Esophagus (tissue), 2 donors: ENCODE results near the gene PARD3B. TPM values are rescaled to one million over a fixed set of nuclear protein-coding genes. Genes with fewer than 3 reads are reported as not detected.

Source experiments
- H3K27ac ChIP-seq, 2 donors: one replicate each; pipeline ENCODE4 v1.5.1; 2013; ENCODE audit warnings: low read depth in 2 of 2, mild to moderate bottlenecking in 2 of 2, inconsistent platforms in 1 of 2, low read length in 1 of 2, moderate library complexity in 1 of 2
- H3K27me3 ChIP-seq, 2 donors: one replicate each; pipeline ENCODE4 v1.6.1; 2013; ENCODE audit warnings: low read length in 2 of 2, control low read depth in 1 of 2, mild to moderate bottlenecking in 1 of 2; ENCODE audit not compliant: insufficient read depth in 2 of 2, control insufficient read depth in 1 of 2
- H3K36me3 ChIP-seq, 2 donors: one replicate each; pipeline ENCODE4 v1.6.1; 2013; ENCODE audit warnings: low read length in 1 of 2; ENCODE audit not compliant: control insufficient read depth in 2 of 2, insufficient read depth in 2 of 2
- H3K4me1 ChIP-seq, 2 donors: one replicate each; pipeline ENCODE4 v1.6.1; 2013; ENCODE audit warnings: low read length in 1 of 2; ENCODE audit not compliant: control insufficient read depth in 2 of 2, insufficient read depth in 2 of 2
- H3K4me3 ChIP-seq, 2 donors: one replicate each; pipeline ENCODE4 v1.5.1; 2013; ENCODE audit warnings: low read length in 2 of 2, mild to moderate bottlenecking in 2 of 2, low read depth in 1 of 2, moderate library complexity in 1 of 2
- H3K9me3 ChIP-seq, 2 donors: one replicate each; pipeline ENCODE4 v1.6.1; 2013; ENCODE audit warnings: mild to moderate bottlenecking in 2 of 2, low read depth in 1 of 2, low read length in 1 of 2, moderate library complexity in 1 of 2; ENCODE audit not compliant: control insufficient read depth in 2 of 2, insufficient read depth in 1 of 2
- WGBS, 2 donors: extraction: QIAGEN DNeasy Blood & Tissue Kit; methylation state at CpG; one replicate each; pipeline ENCODE4 v1.1.7; 2013; 5-methylcytosine and 5-hydroxymethylcytosine counted together
- polyA plus RNA-seq, 2 donors: library from polyadenylated mRNA; stranded (reverse); fragments of 200-250 nt; gene quantifications; one replicate each; pipeline ENCODE4 v1.2.3, GENCODE V29; 2013
- donor health status: healthy with polysubstance abuse.
- donor health status: Bipolar disorder and iron deficiency.

PARD3B gene
- polyA plus RNA-seq, 2 donors: 1.2 to 1.3 TPM

DNA sequence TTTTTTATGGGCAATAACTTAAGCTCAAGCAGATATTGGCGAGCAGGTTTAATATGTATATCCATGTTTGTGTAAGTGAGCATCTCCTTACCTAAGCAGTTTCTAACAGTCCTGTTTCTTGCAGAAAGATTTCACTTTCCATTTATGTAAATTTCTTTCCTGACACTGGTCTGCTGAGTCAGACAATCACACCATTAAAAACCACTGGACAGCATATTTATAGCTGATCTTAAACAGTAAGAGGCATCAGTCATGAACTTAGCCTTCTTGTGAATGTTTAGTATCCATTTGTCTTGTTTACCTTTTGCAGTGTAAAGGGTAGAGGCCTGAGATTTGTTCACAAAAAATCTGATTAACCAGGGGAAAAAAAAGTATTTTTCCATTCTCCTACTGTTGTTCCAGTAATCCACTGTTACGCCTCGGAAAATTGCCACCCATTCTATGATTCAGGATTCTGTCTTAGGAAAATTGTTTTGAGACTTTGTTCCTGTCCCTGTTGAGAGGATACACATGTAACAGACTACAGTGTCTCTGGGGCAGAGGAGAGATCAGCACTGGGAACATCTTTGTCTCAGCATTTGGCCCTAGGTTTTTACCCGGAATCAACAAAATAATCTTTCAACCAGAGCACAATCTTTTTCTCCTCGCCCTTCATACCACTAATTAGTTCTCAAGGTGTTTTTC is 616.0 kb downstream of the PARD3B start:
- H3K36me3 ChIP-seq: no peaks in the 10 kb centered on the region
- WGBS, 2 donors: 75 to 82% methylated on average over 5 of the region's 5 CpGs
- H3K9me3 ChIP-seq: no peaks in the 10 kb centered on the region
- no peaks in the 10 kb centered on the region for H3K4me1 ChIP-seq
- H3K27ac ChIP-seq: no peak overlapping the region
- no peaks in the 10 kb centered on the region for H3K27me3 ChIP-seq
- no peak overlapping the region for H3K4me3 ChIP-seq

DNA sequence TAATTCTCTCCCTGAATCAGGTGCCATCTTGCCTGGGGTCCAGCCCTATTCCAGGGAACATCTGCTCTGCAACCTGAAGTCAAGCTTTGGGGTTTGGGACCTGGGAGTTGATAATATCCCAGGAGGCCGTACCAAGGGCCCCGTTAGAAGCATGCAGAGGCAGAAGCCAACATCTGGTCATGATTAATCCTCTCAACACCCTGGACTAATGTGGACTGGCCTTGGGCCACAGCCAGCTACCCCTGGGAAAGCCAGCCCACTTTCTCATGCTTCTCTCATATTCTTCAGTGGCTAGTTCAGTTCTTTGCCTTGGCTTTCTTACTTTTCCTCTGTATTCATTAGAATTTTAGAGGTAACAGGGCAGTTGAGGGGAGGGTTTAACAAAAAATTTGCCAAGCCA is 621.5 kb downstream of the PARD3B start:
- Histone ChIP-seq H3K9me3 (no peaks in the 10 kb centered on the region), H3K27me3 (no peaks in the 10 kb centered on the region), H3K27ac (no peak overlapping the region), H3K4me1 (no peaks in the 10 kb centered on the region), H3K4me3 (no peak overlapping the region), H3K36me3 (no peaks in the 10 kb centered on the region)
- 68 to 85% methylated on average over 2 of the region's 2 CpGs for WGBS, 2 donors

- no peak overlapping the region for H3K27ac ChIP-seq
Measured at GRCh38 chr2:205169012-205169411, 623.7 kb downstream of the PARD3B start.

GRCh38 chr2:205169464-205169863 is 624.2 kb downstream of the PARD3B start:
- no peaks in the 10 kb centered on the region for H3K9me3 ChIP-seq
- H3K36me3 ChIP-seq: no peaks in the 10 kb centered on the region
- no peaks in the 10 kb centered on the region for H3K4me1 ChIP-seq
- no peak overlapping the region for H3K27ac ChIP-seq
- no peak overlapping the region for H3K4me3 ChIP-seq
- 69 to 73% methylated on average over 3 of the region's 3 CpGs for WGBS, 2 donors
- H3K27me3 ChIP-seq: no peaks in the 10 kb centered on the region

More at GRCh38 chr2:205169012-205169411, 623.7 kb downstream of the PARD3B start:
- Histone ChIP-seq H3K27me3 (no peaks in the 10 kb centered on the region), H3K9me3 (no peaks in the 10 kb centered on the region), H3K4me3 (no peak overlapping the region), H3K36me3 (no peaks in the 10 kb centered on the region), H3K4me1 (no peaks in the 10 kb centered on the region)
- WGBS, 2 donors: 92 to 96% methylated on average over 2 of the region's 2 CpGs

DNA sequence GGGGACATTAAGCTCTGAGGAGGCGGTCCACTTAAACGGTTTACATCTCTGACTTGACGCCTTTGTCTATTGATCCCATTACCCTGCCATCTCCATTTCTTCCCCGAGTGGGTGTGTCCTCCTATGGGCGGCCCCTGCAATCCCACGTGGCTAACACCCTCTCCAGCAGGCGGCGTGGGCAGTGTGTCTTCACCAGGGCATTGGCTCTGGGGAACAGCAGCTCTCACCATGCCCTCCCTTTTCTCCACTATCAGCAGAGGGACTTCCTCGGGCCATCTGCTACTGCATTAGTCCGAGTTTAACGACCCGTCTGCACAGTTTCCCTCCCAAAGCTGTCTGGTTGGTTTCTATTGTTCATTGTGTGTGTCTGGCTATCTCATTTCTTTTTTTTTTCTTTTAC is 625.1 kb downstream of the PARD3B start:
- whole genome bisulfite sequencing, 2 donors: 91 to 93% methylated on average over 12 of the region's 12 CpGs
- no peaks in the 10 kb centered on the region for H3K4me1 ChIP-seq

GRCh38 chr2:205171261-205171940 is 626.1 kb downstream of the PARD3B start:
- WGBS, 2 donors: 80% methylated on average over 4 of the region's 4 CpGs
- H3K4me3 ChIP-seq: no peak overlapping the region
- no peaks in the 10 kb centered on the region for H3K27me3 ChIP-seq
- H3K4me1 ChIP-seq: no peaks in the 10 kb centered on the region
- H3K36me3 ChIP-seq: no peaks in the 10 kb centered on the region
- H3K9me3 ChIP-seq: no peaks in the 10 kb centered on the region
- H3K27ac ChIP-seq: no peak overlapping the region

More for the DNA sequence above, 625.1 kb downstream of the PARD3B start:
- Histone ChIP-seq H3K27ac (no peak overlapping the region), H3K27me3 (no peaks in the 10 kb centered on the region), H3K4me3 (no peak overlapping the region), H3K9me3 (no peaks in the 10 kb centered on the region), H3K36me3 (no peaks in the 10 kb centered on the region)

- Histone ChIP-seq H3K4me3 (no peak overlapping the region), H3K27me3 (no peaks in the 10 kb centered on the region), H3K36me3 (no peaks in the 10 kb centered on the region), H3K27ac (no peak overlapping the region), H3K4me1 (no peaks in the 10 kb centered on the region), H3K9me3 (no peaks in the 10 kb centered on the region)
- 65 to 74% methylated on average over 4 of the region's 4 CpGs for WGBS, 2 donors
Measured at GRCh38 chr2:205175831-205176230, 630.6 kb downstream of the PARD3B start.

GRCh38 chr2:205176546-205176945 is 631.3 kb downstream of the PARD3B start:
- Histone ChIP-seq H3K4me3 (no peak overlapping the region), H3K4me1 (no peaks in the 10 kb centered on the region), H3K36me3 (no peaks in the 10 kb centered on the region), H3K27ac (no peak overlapping the region), H3K27me3 (no peaks in the 10 kb centered on the region), H3K9me3 (no peaks in the 10 kb centered on the region)
- 78 to 83% methylated on average over 2 of the region's 2 CpGs for WGBS, 2 donors

GRCh38 chr2:205177546-205177945 is 632.3 kb downstream of the PARD3B start:
- H3K27me3 ChIP-seq: no peaks in the 10 kb centered on the region
- H3K27ac ChIP-seq: no peak overlapping the region
- no peak overlapping the region for H3K4me3 ChIP-seq
- no peaks in the 10 kb centered on the region for H3K36me3 ChIP-seq
- no peaks in the 10 kb centered on the region for H3K4me1 ChIP-seq
- H3K9me3 ChIP-seq: no peaks in the 10 kb centered on the region

DNA sequence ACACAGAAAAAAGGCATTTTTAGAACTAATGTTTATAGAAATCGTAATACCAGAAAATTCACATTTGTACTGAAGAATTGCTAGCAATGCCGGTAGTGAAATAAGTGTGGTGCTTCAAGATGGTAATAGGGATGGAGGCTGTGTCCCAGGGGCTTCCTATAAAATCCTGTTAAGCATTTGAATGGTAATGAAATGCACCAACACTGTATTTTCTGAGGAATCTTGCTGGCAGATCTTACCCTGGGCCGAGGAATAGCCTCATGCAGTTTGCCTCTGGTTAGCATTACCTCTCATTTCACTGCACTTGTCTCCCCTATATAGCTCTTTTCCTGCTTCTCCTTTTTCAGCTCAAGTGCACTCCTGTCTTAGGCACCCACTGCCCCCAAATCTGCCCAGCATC is 635.5 kb downstream of the PARD3B start:
- no peaks in the 10 kb centered on the region for H3K9me3 ChIP-seq
- 82 to 86% methylated on average over 3 of the region's 3 CpGs for WGBS, 2 donors
- no peak overlapping the region for H3K4me3 ChIP-seq
- no peaks in the 10 kb centered on the region for H3K4me1 ChIP-seq
- no peak overlapping the region for H3K27ac ChIP-seq
- no peaks in the 10 kb centered on the region for H3K27me3 ChIP-seq
- H3K36me3 ChIP-seq: no peaks in the 10 kb centered on the region
